Measurements from ENCODE around the gene DTX4.

Gene DTX4

GRCh38 chr11:59173080-59173963 is 1.4 kb downstream of the DTX4 start:
- DNase-seq (ENCODE audit: low spot score) = no peak

DNA sequence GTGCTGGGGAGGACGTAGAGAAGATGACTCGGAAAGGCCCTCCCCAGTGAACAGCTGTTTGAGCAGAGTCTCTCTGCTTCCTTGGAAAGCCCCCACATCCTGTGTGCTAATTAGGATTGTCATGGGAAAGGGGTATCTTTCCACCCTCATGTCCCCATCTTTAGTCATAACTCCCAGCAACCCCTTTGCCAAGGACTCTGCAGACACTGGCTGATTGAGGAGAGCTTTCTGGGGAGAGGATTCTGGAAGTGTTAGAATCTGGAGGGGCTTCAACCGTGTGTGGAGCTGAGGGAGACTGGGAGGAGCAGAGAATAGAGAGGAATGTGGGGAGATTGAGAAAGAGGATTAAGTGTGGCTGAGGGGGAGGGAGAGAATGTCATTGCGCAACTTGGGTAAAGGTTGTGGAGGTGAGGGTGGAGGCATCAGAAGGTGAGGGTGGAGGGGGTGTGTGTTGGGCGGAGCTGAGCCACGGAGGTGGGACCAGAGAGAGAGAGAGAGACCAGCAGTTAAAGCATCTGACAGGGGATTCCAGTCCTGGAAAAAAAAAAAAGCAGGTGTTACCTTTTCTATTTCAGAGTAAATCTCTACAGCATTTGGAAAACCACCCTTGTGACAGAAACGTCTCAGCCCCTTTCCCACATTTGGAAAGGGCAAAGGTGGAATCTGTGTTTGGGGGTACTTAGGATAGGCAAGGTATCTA is 2.2 kb downstream of the DTX4 start:
- no peak for DNase-seq (ENCODE audit: low spot score)

- DNase-seq (ENCODE audit: low spot score) = no peak
These were observed 2.7 kb downstream of the DTX4 start for GRCh38 chr11:59174664-59175033.

- no peak for DNase-seq (ENCODE audit: low spot score)
These were observed 3.2 kb downstream of the DTX4 start for GRCh38 chr11:59175091-59175501.

DNA sequence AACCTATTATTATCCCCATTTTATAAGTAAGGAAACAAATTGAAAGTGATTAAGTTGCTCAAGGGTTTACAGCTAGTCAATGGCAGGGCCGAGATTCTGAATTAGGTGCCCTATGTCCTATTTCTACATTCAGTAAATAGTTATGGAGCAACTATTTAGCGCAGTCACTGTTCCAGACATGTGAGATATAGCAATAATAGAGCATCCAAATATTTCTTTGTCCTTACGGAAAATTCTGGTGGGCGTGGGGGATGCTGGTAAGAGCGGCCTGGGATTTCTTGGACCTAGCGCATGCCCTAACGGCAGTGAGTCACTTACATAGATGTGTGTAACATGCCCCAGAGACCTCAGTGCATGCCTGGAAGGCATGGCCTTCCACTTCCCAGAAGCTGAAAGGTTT is 4.4 kb downstream of the DTX4 start:
- no peak for DNase-seq (ENCODE audit: low spot score)

- DNase-seq (ENCODE audit: low spot score) = no peak
These were observed 6.5 kb downstream of the DTX4 start for GRCh38 chr11:59178402-59178801.

DNA sequence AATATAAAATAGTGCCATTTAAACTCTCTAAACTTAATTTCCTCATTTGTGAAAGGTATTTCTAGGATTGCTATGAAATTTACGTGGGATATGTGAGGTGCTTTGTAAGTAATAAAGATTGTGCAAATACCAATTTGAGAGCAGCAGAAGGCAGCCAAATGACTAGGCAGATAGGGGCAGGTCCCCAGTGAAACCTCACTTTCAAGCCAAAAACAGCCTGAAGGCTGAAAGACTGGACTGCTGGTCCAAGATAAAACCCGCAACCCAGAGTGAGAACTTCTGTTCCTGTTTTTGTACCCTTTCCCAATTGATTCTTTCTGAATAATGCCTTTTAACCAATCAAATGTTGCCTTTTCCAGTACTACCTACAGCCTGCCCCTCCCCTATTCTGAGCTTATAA is 7.2 kb downstream of the DTX4 start:
- no peak for DNase-seq (ENCODE audit: low spot score)

GRCh38 chr11:59180168-59180776 is 8.3 kb downstream of the DTX4 start:
- DNase-seq (ENCODE audit: low spot score) = no peak

DNA sequence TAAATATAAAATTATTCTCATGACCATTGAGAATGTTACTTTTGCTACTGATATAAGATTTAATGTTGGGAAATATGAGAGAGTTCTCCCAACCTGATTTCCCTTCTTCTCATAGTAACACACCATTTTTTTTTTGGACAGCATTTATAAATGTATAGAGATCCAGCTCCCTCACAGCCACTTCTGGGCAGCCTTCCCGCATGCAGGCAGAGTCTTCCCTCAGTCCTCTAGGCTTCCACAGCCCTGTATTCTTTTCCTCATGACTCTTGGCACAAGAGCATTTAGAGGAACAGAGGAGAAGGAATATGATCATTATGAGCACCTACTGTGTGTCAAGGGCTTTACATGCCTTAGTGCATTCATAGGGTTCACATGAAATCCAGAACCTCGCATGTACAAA is 9.0 kb downstream of the DTX4 start:
- DNase-seq (ENCODE audit: low spot score) = no peak

GRCh38 chr11:59181746-59182456 is 10.0 kb downstream of the DTX4 start:
- no peak for DNase-seq (ENCODE audit: low spot score)

DNA sequence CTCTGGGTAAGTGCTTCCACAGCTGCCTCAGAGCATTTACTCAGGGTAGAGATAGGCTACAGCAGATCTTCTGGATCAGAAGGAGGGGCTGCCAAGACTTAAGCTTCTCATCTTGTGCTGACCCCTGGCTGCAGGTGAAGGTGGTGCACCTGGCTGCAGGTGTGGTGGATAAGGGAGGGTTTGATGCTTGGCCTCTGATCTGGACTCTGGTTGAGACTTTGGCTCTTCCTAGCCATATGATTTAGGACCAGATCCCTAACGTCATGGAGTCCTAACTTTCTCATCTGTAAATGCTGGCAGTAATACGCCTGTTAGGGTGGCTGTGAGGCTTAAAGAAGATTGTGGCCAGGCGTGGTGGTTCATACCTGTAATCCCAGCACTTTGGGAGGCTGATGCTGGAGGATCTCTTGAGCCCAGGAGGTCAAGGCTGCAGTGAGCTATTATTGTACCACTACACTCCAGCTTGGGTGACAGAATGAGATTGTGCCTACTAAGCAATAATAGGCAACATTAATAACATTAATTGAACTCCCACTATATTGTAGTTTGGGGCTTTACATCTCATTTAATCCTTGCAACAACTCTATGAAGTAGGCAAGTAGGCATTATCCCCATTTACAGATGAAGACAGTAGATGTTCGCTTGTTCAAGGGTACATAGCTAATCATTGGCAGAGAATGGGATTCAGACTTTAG is 10.7 kb downstream of the DTX4 start:
- DNase-seq (ENCODE audit: low spot score) = peak; percentile 66

- DNase-seq (ENCODE audit: low spot score) = no peak
These were observed 11.8 kb downstream of the DTX4 start for GRCh38 chr11:59183771-59184170.

- no peak for DNase-seq (ENCODE audit: low spot score)
These were observed 12.9 kb downstream of the DTX4 start for GRCh38 chr11:59184691-59185339.

DNA sequence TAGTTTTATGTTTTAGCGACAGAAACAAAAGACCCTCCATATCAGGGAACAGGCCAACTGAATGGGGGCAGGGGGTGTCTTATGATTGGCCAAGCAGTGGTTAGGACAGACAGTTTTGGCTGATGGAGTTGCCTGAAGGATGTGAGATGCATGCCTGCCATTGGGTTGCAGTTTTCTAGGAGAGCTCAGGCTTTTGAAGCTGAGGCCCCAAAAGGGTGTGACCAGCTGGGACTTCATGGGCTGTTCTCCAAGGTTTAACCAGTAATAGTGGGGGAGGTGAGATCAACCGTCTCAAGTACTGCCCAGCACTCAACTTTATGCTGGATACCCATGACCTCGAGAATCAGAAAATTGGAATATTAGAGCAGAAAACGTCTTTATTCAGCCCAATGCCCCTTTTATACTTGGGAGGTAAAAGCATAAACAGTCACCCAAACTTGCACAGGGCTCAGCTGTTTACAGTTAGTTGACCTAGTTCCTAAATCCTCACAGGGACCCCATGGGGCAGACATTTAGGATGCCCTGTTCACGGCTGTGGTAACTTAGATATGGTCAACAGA is 13.5 kb downstream of the DTX4 start:
- DNase-seq (ENCODE audit: low spot score) = no peak

- DNase-seq (ENCODE audit: low spot score) = peak; percentile 82
These were observed 14.2 kb downstream of the DTX4 start for GRCh38 chr11:59186130-59186594.

DNA sequence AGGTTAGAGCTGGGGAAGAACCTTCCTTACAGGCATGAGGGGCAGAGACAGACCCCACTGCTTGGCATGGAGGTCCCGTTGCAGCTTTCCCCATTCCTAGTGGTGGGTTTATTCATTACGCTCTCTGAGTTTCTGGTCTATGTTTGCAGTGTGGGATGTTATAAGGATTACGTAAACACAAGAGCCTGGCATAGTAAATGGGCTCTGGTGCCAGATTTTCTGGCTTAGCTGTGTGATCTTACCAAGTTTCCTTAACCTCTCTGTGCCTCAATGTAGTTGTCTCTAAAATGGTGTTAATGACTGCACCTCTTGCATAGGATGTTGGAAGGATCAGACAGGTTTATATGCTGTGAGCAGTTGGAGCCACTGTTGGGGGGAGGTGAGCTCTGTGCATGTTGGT is 15.1 kb downstream of the DTX4 start:
- DNase-seq (ENCODE audit: low spot score) = no peak

DNA sequence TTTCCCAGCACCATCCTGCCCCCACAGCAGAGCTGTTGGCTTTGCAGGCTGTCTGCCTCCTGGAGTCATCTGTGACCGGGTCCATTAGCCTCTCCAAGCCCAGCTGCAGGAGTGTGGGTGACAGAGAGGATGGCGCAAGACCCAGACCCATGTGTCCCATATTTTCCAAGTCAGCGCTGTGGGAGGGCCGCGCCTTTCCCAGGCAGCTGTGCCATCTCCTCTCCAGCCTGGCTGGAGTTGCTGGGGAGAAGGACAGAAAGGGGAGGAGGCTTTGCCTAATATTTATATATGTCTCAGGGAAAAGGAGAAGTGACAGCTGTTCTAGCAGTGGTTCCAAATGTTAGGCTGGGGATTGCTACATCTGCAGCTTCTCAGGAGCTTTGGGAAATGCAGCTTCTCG is 15.7 kb downstream of the DTX4 start:
- DNase-seq (ENCODE audit: low spot score) = no peak

- no peak for DNase-seq (ENCODE audit: low spot score)
These were observed 17.0 kb downstream of the DTX4 start for GRCh38 chr11:59188954-59189353.

DNA sequence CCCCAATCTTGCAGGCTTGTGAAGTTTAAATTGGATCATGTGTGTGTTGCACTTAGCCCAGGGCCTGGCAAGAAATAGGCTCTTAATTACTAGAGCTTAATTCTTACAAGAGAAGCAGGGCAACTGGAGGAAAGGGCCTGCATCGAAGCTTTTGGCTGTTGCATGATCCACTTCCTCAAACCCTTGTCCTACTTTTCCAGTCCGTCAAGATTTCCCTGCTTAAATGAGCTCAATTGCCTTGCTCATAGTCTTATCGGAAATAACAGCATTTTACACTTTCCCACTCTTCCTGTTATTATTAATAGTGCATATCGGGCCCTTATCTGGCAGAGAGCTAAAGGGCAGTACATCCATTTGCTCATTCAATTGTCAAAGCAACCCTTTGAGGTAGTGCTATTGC is 18.1 kb downstream of the DTX4 start:
- DNase-seq (ENCODE audit: low spot score) = no peak

DNA sequence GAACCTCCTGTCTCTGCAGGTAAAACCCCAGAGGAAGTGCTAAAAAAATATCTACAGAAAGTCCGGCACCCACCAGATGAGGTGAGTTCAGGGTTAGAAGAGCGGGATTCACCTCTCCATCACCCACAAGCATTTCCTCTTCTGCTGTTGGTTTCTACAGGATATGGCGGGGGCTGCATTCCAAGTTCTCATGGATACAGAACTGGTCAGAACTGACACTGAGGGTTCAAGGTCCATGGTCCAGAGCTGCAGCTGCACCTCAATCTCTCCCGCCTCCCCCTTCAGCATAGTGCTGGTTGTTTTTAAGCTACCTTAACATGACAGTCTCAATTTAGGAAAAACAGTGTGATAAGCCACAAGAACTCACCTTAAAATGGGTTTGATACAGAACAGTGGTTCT is 19.2 kb downstream of the DTX4 start:
- no peak for DNase-seq (ENCODE audit: low spot score)

DNA sequence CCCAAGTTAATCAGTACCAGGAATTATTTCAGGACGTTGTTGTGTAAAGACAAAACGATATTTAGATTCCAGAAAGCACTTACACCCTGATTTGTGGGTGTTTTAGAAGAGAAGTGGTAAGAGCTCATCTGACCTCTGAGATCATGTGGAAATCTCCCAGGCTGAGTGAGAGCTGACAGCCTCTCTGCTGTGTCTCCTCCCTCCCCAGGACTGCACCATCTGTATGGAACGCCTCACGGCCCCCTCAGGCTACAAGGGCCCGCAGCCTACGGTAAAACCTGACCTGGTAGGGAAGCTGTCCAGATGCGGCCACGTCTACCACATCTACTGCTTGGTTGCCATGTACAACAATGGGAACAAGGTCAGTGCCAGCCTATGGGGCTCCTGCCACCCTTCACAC is 20.0 kb downstream of the DTX4 start:
- no peak for DNase-seq (ENCODE audit: low spot score)
